AG08395 (cell line): ENCODE measurements around the gene PCSK9.
A peak's percentile ranks its signal among the peaks of the same experiment; 100 is the strongest.
"Not testable (repeated sequence)": the region's sequence is repeated elsewhere in the genome, so short reads cannot be mapped to it uniquely, and the experiment has no call there.

Source experiments
- DNase-seq: peaks from one replicate; pipeline ENCODE4 v3.0.0; 2012; ENCODE audit warnings: mixed read lengths, low spot score

PCSK9 gene

DNA sequence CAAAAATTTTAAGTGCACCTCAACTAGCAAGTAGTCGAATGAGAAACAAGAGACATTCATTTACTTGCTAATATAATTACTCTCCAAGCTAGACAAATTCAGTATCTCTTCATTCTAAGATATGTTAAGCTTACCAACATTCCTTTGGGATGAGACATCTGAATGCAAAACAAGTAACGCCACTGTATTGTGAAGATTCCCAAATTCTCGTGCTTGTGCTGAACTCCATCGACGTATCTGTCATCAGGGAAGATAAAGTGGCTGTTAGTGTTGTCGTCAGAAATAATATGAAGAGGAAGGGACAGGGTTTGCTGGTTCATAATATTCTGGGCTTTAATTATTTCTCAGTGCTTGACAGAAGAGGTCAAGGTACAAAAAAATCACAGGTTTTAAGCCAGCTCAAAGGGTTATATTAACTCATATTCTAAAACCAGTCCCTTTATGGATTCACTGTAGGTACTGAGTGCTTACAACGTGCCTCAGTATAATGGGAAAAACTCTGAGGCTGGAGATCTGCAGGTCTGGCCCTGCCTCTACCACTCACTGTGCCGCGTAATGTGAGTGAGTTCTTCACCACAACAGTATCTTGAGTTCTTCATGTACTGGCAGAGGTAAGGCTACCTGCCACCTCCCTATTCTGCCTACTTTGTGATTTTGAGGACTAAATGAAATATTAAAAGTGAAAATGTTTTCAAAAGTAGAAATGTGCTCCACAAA lies 42.0 kb downstream of the PCSK9 start:
- peak; percentile 58 for DNase-seq

DNA sequence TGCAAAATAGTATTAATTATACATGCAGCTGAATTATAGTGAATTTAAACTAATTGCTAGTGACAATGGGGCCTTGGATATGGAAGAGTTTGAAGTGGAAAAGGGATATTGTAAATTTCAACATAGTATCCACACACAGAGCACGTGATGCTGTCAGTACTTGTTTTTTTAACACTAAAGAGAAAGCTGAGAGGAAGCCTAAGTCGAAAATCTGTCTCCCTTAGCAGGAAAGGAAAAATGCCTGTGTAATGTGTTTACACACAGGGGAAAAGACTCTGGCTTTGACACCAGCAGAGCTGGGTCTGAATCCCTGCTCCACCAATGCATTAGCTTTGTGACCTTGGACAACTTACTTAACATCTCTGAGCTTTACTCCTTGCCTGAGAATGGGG lies 42.6 kb downstream of the PCSK9 start:
- no peak for DNase-seq

DNA sequence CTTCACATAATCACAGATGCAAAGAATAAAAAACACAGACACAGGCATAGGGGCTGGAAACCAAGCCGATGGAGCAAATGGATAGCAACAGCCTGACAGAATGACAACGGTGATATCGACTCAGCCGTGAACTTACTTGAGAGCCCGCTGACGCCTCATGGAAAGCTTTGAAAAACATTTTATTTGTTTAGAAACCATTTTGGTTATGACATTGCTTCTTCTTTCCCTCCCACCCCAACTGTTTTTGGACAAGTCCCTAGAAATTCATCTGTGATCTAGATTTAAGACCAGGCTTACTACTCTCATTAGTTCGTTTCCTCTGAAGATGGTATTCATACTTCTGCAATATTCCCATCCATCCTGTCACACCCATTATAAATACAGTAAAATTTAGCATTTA lies 44.9 kb downstream of the PCSK9 start:
- DNase-seq, result no peak

DNA sequence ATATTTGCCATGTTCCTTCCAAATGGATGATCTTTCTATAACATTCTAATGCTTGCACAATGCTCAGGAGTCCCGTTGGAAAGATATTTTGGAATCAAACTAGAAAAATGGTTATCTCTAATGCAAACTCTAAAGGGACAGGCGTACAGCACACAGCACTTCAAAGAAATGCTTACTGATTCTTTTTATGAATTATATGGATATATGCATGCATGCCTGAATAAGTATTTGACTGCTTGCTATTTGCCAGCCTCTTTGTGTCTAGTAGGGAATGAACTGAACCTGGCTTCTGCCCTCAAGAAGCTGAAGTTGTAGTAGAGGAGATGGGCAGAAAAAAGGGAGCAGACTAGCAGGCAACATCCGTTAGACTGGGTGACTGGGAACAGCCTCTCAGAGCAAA lies 48.1 kb downstream of the PCSK9 start:
- DNase-seq, result no peak

DNA sequence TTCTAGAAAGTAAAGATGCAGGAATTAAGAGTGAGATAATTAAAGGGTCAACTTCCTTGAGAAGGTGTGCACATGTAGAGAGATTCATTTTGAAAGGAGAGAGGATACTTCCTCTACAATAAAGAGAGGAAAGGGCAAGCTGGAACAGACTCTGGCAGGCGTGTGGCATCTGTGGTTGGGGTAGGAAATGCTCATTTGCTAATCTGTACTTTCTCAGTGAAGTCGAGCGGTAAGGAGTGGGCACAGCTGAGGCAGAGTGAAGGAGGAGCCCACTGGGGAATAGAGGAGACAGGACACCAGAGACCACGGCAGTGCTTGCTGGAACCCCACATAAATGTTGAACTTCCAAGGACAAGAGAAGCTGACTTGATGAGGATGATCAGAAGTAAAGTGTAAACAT lies 49.1 kb downstream of the PCSK9 start:
- no peak for DNase-seq

DNA sequence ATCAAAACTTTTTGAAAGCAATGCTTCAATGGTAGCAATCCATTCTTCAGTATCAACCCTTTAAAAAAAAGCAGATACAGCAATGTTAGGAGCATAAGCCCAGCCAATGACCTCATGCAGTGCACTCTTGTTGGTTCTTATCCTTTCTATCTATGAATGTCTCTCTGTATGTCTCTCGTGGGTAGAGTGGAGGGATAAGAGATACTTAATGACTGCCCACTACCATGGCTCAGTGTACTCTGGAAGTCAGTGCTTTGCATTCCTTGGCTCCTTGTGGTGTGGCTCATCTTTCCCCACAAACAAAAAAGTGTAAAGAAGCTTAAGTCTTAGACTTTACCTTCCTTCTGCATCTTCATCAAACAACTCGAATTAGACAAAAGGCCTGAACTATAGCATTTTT lies 50.3 kb downstream of the PCSK9 start:
- no peak for DNase-seq

DNA sequence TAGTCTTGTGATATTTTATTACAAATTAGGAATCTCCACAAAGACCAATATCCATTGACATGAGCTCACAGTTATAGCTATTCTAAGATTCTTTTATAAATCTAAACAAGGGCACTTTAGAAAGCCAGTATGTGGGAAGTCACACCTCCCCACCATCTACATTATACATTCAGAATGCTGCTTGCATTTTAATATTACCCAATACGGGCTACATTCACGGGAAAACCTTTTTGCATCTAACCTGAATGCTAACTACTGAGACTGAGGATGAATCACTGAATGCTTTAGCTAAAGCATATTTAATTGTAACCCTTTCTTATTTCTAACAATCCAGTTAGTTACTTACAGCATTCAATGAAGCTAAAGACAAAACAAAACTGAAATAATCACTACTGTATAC lies 53.1 kb downstream of the PCSK9 start:
- DNase-seq, result no peak

GRCh38 chr1:55095095-55095494 lies 55.7 kb downstream of the PCSK9 start:
- DNase-seq, result no peak

GRCh38 chr1:55103891-55104290 lies 64.5 kb downstream of the PCSK9 start:
- no peak for DNase-seq

DNA sequence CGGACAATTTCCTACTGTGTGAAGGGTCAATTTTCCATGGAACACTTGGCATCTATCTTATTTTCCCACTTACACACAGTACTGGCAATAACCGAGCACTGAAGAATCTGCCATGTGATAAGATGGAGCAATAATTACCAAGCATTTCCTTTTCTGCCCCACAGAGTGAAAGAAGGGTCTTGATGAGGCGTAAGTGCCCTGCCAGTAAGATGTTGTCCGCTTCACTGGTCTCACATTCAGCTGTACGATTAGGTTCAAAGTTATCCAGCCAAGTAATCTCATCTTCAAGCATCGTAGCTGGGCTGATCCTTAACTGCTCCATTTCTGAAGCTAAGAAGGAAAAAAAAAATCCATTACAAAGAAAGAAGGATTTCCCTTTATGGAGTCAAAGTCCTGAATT lies 67.8 kb downstream of the PCSK9 start:
- no peak for DNase-seq

DNA sequence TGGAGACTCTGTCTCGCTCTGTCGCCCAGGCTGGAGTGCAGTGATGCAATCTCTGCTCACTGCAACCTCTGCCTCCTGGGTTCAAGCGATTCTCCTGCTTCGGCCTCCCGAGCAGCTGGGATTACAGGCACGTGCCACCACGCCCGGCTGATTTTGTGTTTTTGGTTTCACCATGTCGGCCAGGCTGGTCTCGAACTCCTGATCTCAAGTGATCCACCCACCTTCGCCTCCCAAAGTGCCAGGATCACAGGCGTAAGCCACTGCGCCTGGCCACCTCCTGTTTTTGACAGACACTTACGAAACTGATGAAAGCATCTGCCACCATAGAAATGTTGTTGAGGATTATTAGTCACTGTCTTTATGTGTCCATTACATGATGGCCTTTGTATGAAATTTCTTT lies 69.7 kb downstream of the PCSK9 start:
- not testable (repeated sequence) for DNase-seq
